Measurements from ENCODE around the gene ARR3.
"Not testable (repeated sequence)": the region's sequence is repeated elsewhere in the genome, so short reads cannot be mapped to it uniquely, and the experiment has no call there.

ARR3 gene

DNA sequence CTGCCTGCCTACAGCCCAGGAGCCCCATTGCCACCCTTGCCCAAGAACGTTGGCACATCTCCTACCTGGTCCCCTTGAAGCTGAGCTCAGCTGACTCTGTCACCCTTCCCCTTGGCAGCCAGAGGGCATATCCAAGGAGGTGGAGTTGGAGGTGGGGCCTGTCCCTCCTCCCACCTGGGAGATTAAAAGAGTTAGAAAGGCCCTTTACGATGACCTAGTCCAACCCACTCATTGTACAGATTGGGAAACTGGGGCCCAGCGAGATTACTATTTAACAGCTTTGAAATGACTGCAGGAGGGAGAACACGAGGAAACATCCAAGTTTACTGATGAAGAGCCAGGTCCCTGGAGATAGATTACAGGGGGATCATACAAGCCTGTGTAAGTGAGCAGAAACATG lies 8.0 kb upstream of the ARR3 start, which contains the start of gene P2RY4:
Gene P2RY4 (minus strand): TSS at position 101 of the 400 bp plus-strand sequence. CDS start 580 bp downstream, outside the sequence.
- no peak for TF ChIP-seq CTCF (IDR thresholded peaks at IDR 0.05; ENCODE audit: low read depth, low read length)
- H3K4me3 ChIP-seq (ENCODE audit: low read depth, low read length) = no peak within 1 kb of the TSS
- H3K27me3 ChIP-seq (ENCODE audit: insufficient read depth, low read depth, severe bottlenecking) = no peaks in the 10 kb centered on the region
- no peak for DNase-seq
- no peak within 1 kb of the TSS for H3K27ac ChIP-seq
- no peaks in the 10 kb centered on the region for H3K9me3 ChIP-seq (ENCODE audit: severe bottlenecking)
- H3K36me3 ChIP-seq = no peaks in the 10 kb centered on the region

GRCh38 chrX:70262952-70263567 lies 5.1 kb upstream of the ARR3 start:
- Histone ChIP-seq H3K9me3 (ENCODE audit: severe bottlenecking) (no peaks in the 10 kb centered on the region), H3K27ac (no peak overlapping the region), H3K4me3 (ENCODE audit: low read depth, low read length) (no peak overlapping the region), H3K27me3 (ENCODE audit: insufficient read depth, low read depth, severe bottlenecking) (no peaks in the 10 kb centered on the region), H3K36me3 (no peaks in the 10 kb centered on the region)
- peak; percentile 80 for DNase-seq
- peak; percentile 87 for TF ChIP-seq CTCF (IDR thresholded peaks at IDR 0.05; ENCODE audit: low read depth, low read length)

GRCh38 chrX:70264784-70265183 lies 3.4 kb upstream of the ARR3 start:
- no peaks in the 10 kb centered on the region for H3K27me3 ChIP-seq (ENCODE audit: insufficient read depth, low read depth, severe bottlenecking)
- no peak for DNase-seq
- H3K9me3 ChIP-seq (ENCODE audit: severe bottlenecking) = no peaks in the 10 kb centered on the region
- no peak overlapping the region; the same call in 1 of the 2 replicates for H3K27ac ChIP-seq
- no peak for TF ChIP-seq CTCF (IDR thresholded peaks at IDR 0.05; ENCODE audit: low read depth, low read length)
- H3K36me3 ChIP-seq = no peaks in the 10 kb centered on the region
- H3K4me3 ChIP-seq (ENCODE audit: low read depth, low read length) = no peak overlapping the region

DNA sequence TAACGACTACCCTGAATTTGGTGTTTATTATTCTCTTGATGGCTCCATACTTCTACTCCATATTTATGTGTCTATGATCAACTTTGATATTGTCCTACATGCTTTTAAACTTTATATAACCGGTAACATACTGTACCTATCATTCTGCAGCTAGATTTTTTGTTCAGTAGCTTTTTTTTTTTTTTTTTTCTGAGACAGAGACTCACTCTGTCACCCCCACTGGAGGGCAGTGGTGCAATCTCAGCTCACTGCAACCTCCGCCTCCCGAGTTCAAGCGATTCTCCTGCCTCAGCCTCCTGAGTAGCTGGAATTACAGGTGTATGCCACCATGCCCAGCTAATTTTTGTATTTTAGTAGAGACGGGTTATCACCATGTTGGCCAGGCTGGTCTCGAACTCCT lies 5.9 kb downstream of the ARR3 start:
- DNase-seq; H3K9me3 ChIP-seq (ENCODE audit: severe bottlenecking); H3K27ac ChIP-seq; H3K4me3 ChIP-seq (ENCODE audit: low read depth, low read length); H3K36me3 ChIP-seq; H3K27me3 ChIP-seq (ENCODE audit: insufficient read depth, low read depth, severe bottlenecking): not testable (repeated sequence)

GRCh38 chrX:70279081-70279480 lies 10.9 kb downstream of the ARR3 start:
- H3K36me3 ChIP-seq = no peaks in the 10 kb centered on the region; the same call in 1 of the 2 replicates
- no peaks in the 10 kb centered on the region for H3K27me3 ChIP-seq (ENCODE audit: insufficient read depth, low read depth, severe bottlenecking)
- DNase-seq = no peak
- peaks cover 2% of the 10 kb centered on the region for H3K9me3 ChIP-seq (ENCODE audit: severe bottlenecking)
- H3K27ac ChIP-seq = no peak overlapping the region
- no peak overlapping the region for H3K4me3 ChIP-seq (ENCODE audit: low read depth, low read length)
- no peak for TF ChIP-seq CTCF (IDR thresholded peaks at IDR 0.05; ENCODE audit: low read depth, low read length)

- Histone ChIP-seq H3K9me3 (ENCODE audit: severe bottlenecking) (peaks cover 2% of the 10 kb centered on the region), H3K27me3 (ENCODE audit: insufficient read depth, low read depth, severe bottlenecking) (no peaks in the 10 kb centered on the region), H3K4me3 (ENCODE audit: low read depth, low read length) (no peak overlapping the region), H3K27ac (no peak overlapping the region), H3K36me3 (no peaks in the 10 kb centered on the region; the same call in 1 of the 2 replicates)
- no peak for DNase-seq
- no peak for TF ChIP-seq CTCF (IDR thresholded peaks at IDR 0.05; ENCODE audit: low read depth, low read length)
Observed at GRCh38 chrX:70280573-70280972, 12.4 kb downstream of the ARR3 start.

Measured in WERI-Rb-1 (cell line).